ENCODE measurements around the gene LILRA1. TPM values are rescaled to one million over a fixed set of nuclear protein-coding genes. Genes with fewer than 3 reads are reported as not detected.

Gene LILRA1
- total and polyA plus RNA-seq, 10 donors, result 3.4 to 65.0 (median 35.4) TPM

GRCh38 chr19:54644056-54644455 is 50.6 kb downstream of the LILRA1 start:
- 55 to 76% (median 55%) methylated on average over 2 to 5 of the region's 5 CpGs for WGBS, 5 donors
- H3K9me3 ChIP-seq, result no peaks in the 10 kb centered on the region
- intact Hi-C loops (cut with DNase I; ENCODE audit: low total_unique reads), result no loop called here
- H3K36me3 ChIP-seq, result no peaks in the 10 kb centered on the region
- peaks cover 0 to 14% (median 0%) of the 10 kb centered on the region in 7 donors for H3K27me3 ChIP-seq (replicated peaks in 1 of 7)
- DNase-seq, result no peak
- peak in 1 of 3 donors; percentile 44 for TF ChIP-seq POLR2AphosphoS5 (IDR thresholded peaks at IDR 0.05)
- no peak for TF ChIP-seq CTCF (IDR thresholded peaks at IDR 0.05 in 8 of 11, conservative IDR thresholded peaks at IDR 0.05 in 3 of 11)
- TF ChIP-seq POLR2A (IDR thresholded peaks at IDR 0.05), result no peak
- peak overlapping the region in 2 of 8 donors; percentile 6 to 12 for H3K4me3 ChIP-seq
- no peaks in the 10 kb centered on the region for H3K4me1 ChIP-seq
- H3K27ac ChIP-seq, result peak overlapping the region in 4 of 8 donors; percentile 31 to 66 (median 57)

- WGBS, 5 donors, result 87 to 92% (median 91%) methylated on average over 19 of the region's 19 CpGs
- Histone ChIP-seq H3K4me1 (no peaks in the 10 kb centered on the region), H3K9me3 (no peaks in the 10 kb centered on the region), H3K4me3 (no peak overlapping the region), H3K36me3 (no peaks in the 10 kb centered on the region), H3K27ac (no peak overlapping the region), H3K27me3 (replicated peaks in 1 of 7) (peaks cover 0 to 14% (median 0%) of the 10 kb centered on the region in 7 donors)
- intact Hi-C loops (cut with DNase I; ENCODE audit: low total_unique reads), result no loop called here
- no peak for DNase-seq
- TF ChIP-seq POLR2AphosphoS5 (IDR thresholded peaks at IDR 0.05) (no peak), POLR2A (IDR thresholded peaks at IDR 0.05) (no peak), CTCF (IDR thresholded peaks at IDR 0.05 in 8 of 11, conservative IDR thresholded peaks at IDR 0.05 in 3 of 11) (no peak)
These were observed 53.0 kb downstream of the LILRA1 start for GRCh38 chr19:54646331-54646841.

- no peaks in the 10 kb centered on the region for H3K9me3 ChIP-seq
- H3K27ac ChIP-seq, result no peak overlapping the region
- peaks cover 0 to 19% (median 0%) of the 10 kb centered on the region in 7 donors for H3K27me3 ChIP-seq (replicated peaks in 1 of 7)
- H3K4me3 ChIP-seq, result no peak overlapping the region
- WGBS, 5 donors, result 50 to 70% (median 63%) methylated on average over 4 of the region's 4 CpGs
- no peaks in the 10 kb centered on the region for H3K4me1 ChIP-seq
- H3K36me3 ChIP-seq, result no peaks in the 10 kb centered on the region
- DNase-seq, result no peak
- intact Hi-C loops (cut with DNase I; ENCODE audit: low total_unique reads), result no loop called here
- TF ChIP-seq POLR2AphosphoS5 (IDR thresholded peaks at IDR 0.05) (no peak), POLR2A (IDR thresholded peaks at IDR 0.05) (no peak), CTCF (IDR thresholded peaks at IDR 0.05 in 8 of 11, conservative IDR thresholded peaks at IDR 0.05 in 3 of 11) (no peak)
These were observed 54.7 kb downstream of the LILRA1 start for GRCh38 chr19:54648129-54648528.

- no peaks in the 10 kb centered on the region for H3K4me1 ChIP-seq
- TF ChIP-seq POLR2AphosphoS5 (IDR thresholded peaks at IDR 0.05) (no peak), CTCF (IDR thresholded peaks at IDR 0.05 in 8 of 11, conservative IDR thresholded peaks at IDR 0.05 in 3 of 11) (no peak), POLR2A (IDR thresholded peaks at IDR 0.05) (no peak)
- 83 to 88% (median 86%) methylated on average over 5 to 6 of the region's 6 CpGs for WGBS, 5 donors
- DNase-seq, result no peak
- intact Hi-C loops (cut with DNase I; ENCODE audit: low total_unique reads), result loop anchor here (10.0 kb wide), 1 partner anchor 265 kb away; no protein-coding TSS in a partner anchor
- no peak overlapping the region for H3K4me3 ChIP-seq
- peaks cover 0 to 9% (median 0%) of the 10 kb centered on the region in 7 donors for H3K27me3 ChIP-seq (replicated peaks in 1 of 7)
- H3K36me3 ChIP-seq, result no peaks in the 10 kb centered on the region
- no peak overlapping the region for H3K27ac ChIP-seq
- H3K9me3 ChIP-seq, result no peaks in the 10 kb centered on the region
These were observed 56.8 kb downstream of the LILRA1 start for GRCh38 chr19:54650108-54650655.

Data from spleen (tissue), 11 donors.